LNCaP clone FGC (cell line): Measurements from ENCODE around the gene OTOGL.

Experiments used
- DNase-seq: peaks from one replicate; pipeline ENCODE4 v3.0.0-alpha.2; 2011; ENCODE audit warnings: low read depth
- H3K4me3 ChIP-seq: 2 replicates; pipeline ENCODE4 v1.5.1; 2011; ENCODE audit warnings: mild to moderate bottlenecking, low read depth, low read length, control low read depth
- CTCF ChIP-seq: IDR thresholded peaks from 2 replicates; pipeline ENCODE4 v1.5.1; 2012; ENCODE audit warnings: mild to moderate bottlenecking; ENCODE audit not compliant: control insufficient read depth, insufficient read depth; ENCODE audit errors: extremely low read depth

Gene OTOGL

GRCh38 chr12:80373666-80374065 is 274.3 kb downstream of the OTOGL start:
- TF ChIP-seq CTCF: no peak
- H3K4me3 ChIP-seq: no peak overlapping the region
- no peak for DNase-seq

- TF ChIP-seq CTCF: no peak
- H3K4me3 ChIP-seq: no peak overlapping the region
- DNase-seq: no peak
Measured at GRCh38 chr12:80374615-80375014, 275.3 kb downstream of the OTOGL start.

- H3K4me3 ChIP-seq: no peak overlapping the region
- DNase-seq: no peak
- TF ChIP-seq CTCF: no peak
Measured at GRCh38 chr12:80377140-80377794, 277.9 kb downstream of the OTOGL start.

GRCh38 chr12:80381121-80381520 is 281.8 kb downstream of the OTOGL start:
- no peak for TF ChIP-seq CTCF
- no peak for DNase-seq
- no peak overlapping the region for H3K4me3 ChIP-seq

- DNase-seq: no peak
- no peak for TF ChIP-seq CTCF
- no peak overlapping the region for H3K4me3 ChIP-seq
Measured at GRCh38 chr12:80382254-80382653, 282.9 kb downstream of the OTOGL start.

- H3K4me3 ChIP-seq: no peak overlapping the region
- no peak for TF ChIP-seq CTCF
- DNase-seq: no peak
Measured at GRCh38 chr12:80400571-80400991, 301.2 kb downstream of the OTOGL start.

- no peak overlapping the region for H3K4me3 ChIP-seq
- no peak for DNase-seq
- TF ChIP-seq CTCF: no peak
Measured at GRCh38 chr12:80401191-80401590, 301.9 kb downstream of the OTOGL start.
